Measurements from ENCODE around the gene RNASEH2A. TPM values are rescaled to one million over a fixed set of nuclear protein-coding genes. Genes with fewer than 3 reads are reported as not detected.

RNASEH2A gene
- total RNA-seq, 1 experiment from 2014 or later: 79.5 TPM

DNA sequence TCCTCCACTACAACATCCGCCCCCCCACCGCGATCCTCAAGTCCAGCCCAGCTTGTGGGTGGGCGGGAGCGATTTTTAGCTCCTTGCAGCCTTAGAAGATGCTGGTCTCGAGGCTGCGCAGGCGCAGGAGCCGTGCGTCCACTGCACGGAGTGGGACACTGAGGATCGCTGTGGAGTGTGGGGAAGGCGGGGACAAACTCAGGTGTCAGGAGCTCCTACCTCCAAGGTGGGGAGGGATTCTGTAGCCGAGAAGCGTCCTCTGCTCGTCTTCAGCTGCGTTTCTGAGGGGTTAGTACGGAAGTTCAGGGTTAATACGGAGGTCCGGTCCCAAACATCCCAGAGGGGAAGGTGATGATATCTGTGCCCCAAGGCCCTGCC lies 28.2 kb downstream of the RNASEH2A start, which contains the start of gene RTBDN:
RTBDN (minus strand) TSS at position 14 of the 378 bp plus-strand sequence. CDS start 4,600 bp downstream, outside the sequence.
- Histone ChIP-seq H3K23me2 (ENCODE audit: insufficient read length, low read depth, low read length, poor library complexity, severe bottlenecking) (peaks cover 10% of the 10 kb centered on the region), H3K27me3 (ENCODE audit: insufficient read depth, low read length) (peaks cover 3% of the 10 kb centered on the region; the same call in 1 of the 2 replicates), H4K8ac (replicated peaks; ENCODE audit: insufficient read length, low read depth, low read length) (no peak within 1 kb of the TSS), H2AFZ (ENCODE audit: low read length) (no peak within 1 kb of the TSS), H3K23ac (ENCODE audit: insufficient read length, low read depth, low read length) (no peak within 1 kb of the TSS), H3K4me2 (ENCODE audit: insufficient read depth, insufficient read length, low read length) (peak within 1 kb of the TSS; percentile 76), H3K79me2 (ENCODE audit: insufficient read depth, low read length) (no peaks in the 10 kb centered on the region), H2BK12ac (ENCODE audit: insufficient read length, low read depth, low read length) (no peak within 1 kb of the TSS), H3K4me1 (ENCODE audit: insufficient read depth, low read length) (no peaks in the 10 kb centered on the region; the same call in 1 of the 2 replicates), H3K9me3 (ENCODE audit: control insufficient read depth, low read depth, low read length) (no peaks in the 10 kb centered on the region), H2BK15ac (ENCODE audit: low read depth, low read length) (no peak within 1 kb of the TSS), H3T11ph (ENCODE audit: low read length) (no peak within 1 kb of the TSS), H3K18ac (ENCODE audit: insufficient read length, low read depth, low read length) (no peak within 1 kb of the TSS), H3K4ac (ENCODE audit: low read depth, low read length) (no peak within 1 kb of the TSS), H3K14ac (ENCODE audit: insufficient read depth, low read length) (no peak within 1 kb of the TSS; the same call in 1 of the 2 replicates), H2AK5ac (ENCODE audit: insufficient read length, low read length) (no peak within 1 kb of the TSS), H3K9ac (ENCODE audit: extremely low read depth, insufficient read length, low read length) (no peak within 1 kb of the TSS), H2BK20ac (ENCODE audit: low read depth, low read length, poor library complexity, severe bottlenecking) (no peak within 1 kb of the TSS), H3K79me1 (ENCODE audit: insufficient read depth, low read depth, low read length, poor library complexity, severe bottlenecking) (no peaks in the 10 kb centered on the region), H4K91ac (ENCODE audit: insufficient read length, low read depth, low read length) (no peak within 1 kb of the TSS), H2BK120ac (ENCODE audit: low read depth, low read length, poor library complexity, severe bottlenecking) (no peak within 1 kb of the TSS), H4K20me1 (ENCODE audit: control insufficient read depth, insufficient read depth, insufficient read length) (no peaks in the 10 kb centered on the region), H3K56ac (ENCODE audit: insufficient read length, low read depth, low read length) (no peak within 1 kb of the TSS), H4K5ac (ENCODE audit: insufficient read length, low read depth, low read length) (no peak within 1 kb of the TSS), H3K27ac (ENCODE audit: insufficient read length, low read depth, low read length) (no peak within 1 kb of the TSS), H2BK5ac (ENCODE audit: insufficient read length, low read length) (no peak within 1 kb of the TSS)
- peak; percentile 46 for DNase-seq
- TF ChIP-seq, protein P1, sequence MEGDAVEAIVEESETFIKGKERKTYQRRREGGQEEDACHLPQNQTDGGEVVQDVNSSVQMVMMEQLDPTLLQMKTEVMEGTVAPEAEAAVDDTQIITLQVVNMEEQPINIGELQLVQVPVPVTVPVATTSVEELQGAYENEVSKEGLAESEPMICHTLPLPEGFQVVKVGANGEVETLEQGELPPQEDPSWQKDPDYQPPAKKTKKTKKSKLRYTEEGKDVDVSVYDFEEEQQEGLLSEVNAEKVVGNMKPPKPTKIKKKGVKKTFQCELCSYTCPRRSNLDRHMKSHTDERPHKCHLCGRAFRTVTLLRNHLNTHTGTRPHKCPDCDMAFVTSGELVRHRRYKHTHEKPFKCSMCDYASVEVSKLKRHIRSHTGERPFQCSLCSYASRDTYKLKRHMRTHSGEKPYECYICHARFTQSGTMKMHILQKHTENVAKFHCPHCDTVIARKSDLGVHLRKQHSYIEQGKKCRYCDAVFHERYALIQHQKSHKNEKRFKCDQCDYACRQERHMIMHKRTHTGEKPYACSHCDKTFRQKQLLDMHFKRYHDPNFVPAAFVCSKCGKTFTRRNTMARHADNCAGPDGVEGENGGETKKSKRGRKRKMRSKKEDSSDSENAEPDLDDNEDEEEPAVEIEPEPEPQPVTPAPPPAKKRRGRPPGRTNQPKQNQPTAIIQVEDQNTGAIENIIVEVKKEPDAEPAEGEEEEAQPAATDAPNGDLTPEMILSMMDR (conservative IDR thresholded peaks at IDR 0.05): no peak
- Mint-ChIP-seq H3K9me3 (no peaks in the 10 kb centered on the region; a peak in 1 of 5 replicates), H3K4me1 (peaks cover 32 to 40% of the 10 kb centered on the region in 2 experiments), H3K36me3 (ENCODE audit: insufficient read depth in 1 of 3, low read depth in 3 of 3) (no peaks in the 10 kb centered on the region; a peak in 1 of 7 replicates), H3K4me3 (peak within 1 kb of the TSS; percentile 68 to 90), H3K27me3 (ENCODE audit: low read depth) (peaks cover 46% of the 10 kb centered on the region), H3K27ac (no peak within 1 kb of the TSS)
- WGBS (ENCODE audit: extremely low coverage, insufficient read length, low lambda C conversion rate): no CpG with 5 or more reads among the region's 20 CpGs
